AG04449 (cell line): Measurements from ENCODE around the gene PPM1L.

ENCODE experiments used
- CTCF ChIA-PET: fragments of 350-600 bp; formaldehyde crosslinking; extraction: SDS; loops from one replicate; lab custom pipeline; 2021; ENCODE audit warnings: antibody characterized with exemption; lab: Yijun Ruan, JAX
- POLR2A ChIA-PET: fragments of 400-600, 350-600 bp; formaldehyde crosslinking; extraction: SDS; loops from one replicate; lab custom pipeline; 2020; ENCODE audit warnings: antibody characterized with exemption, inconsistent platforms; lab: Yijun Ruan, JAX
- DNase-seq: peaks from one replicate; pipeline ENCODE4 v3.0.0-alpha.2; 2010; ENCODE audit warnings: low read depth, low spot score
- H3K4me3 ChIP-seq: 2 replicates; pipeline ENCODE4 v1.5.1; 2011; ENCODE audit warnings: low read depth, mild to moderate bottlenecking, control low read depth, low read length
- CTCF ChIP-seq: IDR thresholded peaks from one replicate; pipeline ENCODE4 v1.5.1; 2011; ENCODE audit warnings: mild to moderate bottlenecking, moderate library complexity, low read length, control low read depth, inconsistent platforms; ENCODE audit not compliant: insufficient read depth; ENCODE audit errors: missing control alignments

PPM1L gene

GRCh38 chr3:160771811-160772459 is 15.9 kb downstream of the PPM1L start:
- no peak for TF ChIP-seq CTCF
- POLR2A ChIA-PET = no interaction called here

DNA sequence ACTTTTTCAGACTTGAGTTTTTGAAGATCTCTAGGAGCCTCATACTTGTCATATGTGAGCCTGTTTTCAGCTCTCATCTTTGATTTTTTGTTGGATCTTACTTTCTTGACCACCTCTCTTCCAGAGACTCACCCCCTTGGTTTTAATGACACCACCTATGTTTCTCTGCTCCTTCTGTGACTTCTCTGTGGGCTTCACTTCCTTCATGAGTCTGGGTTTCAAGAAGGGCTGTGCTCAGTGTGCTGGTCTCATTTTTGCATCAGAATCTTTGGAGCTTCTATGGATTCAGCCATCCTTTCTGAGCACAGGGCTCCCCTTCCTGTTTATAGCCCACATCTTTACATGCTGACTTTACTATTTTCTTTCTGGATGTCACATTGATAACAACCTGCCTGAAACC is 17.7 kb downstream of the PPM1L start:
- no peak for DNase-seq
- no peak for TF ChIP-seq CTCF
- POLR2A ChIA-PET = no interaction called here
- CTCF ChIA-PET = no interaction called here
- no peak overlapping the region for H3K4me3 ChIP-seq

More at GRCh38 chr3:160771811-160772459, 15.9 kb downstream of the PPM1L start:
- no peak for DNase-seq
- H3K4me3 ChIP-seq = no peak overlapping the region
- CTCF ChIA-PET = no interaction called here

GRCh38 chr3:160774172-160774571 is 18.1 kb downstream of the PPM1L start:
- POLR2A ChIA-PET = no interaction called here
- CTCF ChIA-PET = no interaction called here
- no peak for TF ChIP-seq CTCF
- no peak for DNase-seq
- H3K4me3 ChIP-seq = no peak overlapping the region

DNA sequence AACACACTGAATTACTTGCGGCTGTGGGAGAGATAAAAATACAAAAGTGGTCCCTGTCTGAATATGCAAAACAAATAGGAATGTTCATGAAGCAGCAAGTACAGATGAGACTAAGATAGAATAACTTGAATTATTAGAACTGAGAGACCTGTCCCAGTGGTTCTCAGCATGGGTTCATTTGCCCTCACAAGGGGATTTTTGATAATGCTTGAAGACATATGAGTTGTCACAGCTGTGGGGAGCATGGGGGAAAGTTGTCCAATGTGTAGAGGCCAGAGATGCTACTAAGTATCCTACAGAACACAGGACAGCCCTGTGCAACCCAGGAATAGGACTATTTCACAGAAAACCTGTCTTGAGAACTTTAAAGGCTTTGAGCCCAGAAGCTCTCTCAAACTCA is 22.4 kb downstream of the PPM1L start:
- no peak for TF ChIP-seq CTCF
- CTCF ChIA-PET = no interaction called here
- DNase-seq = no peak
- H3K4me3 ChIP-seq = no peak overlapping the region
- POLR2A ChIA-PET = no interaction called here

GRCh38 chr3:160779040-160779439 is 23.0 kb downstream of the PPM1L start:
- POLR2A ChIA-PET = no interaction called here

GRCh38 chr3:160780245-160780644 is 24.2 kb downstream of the PPM1L start:
- ChIA-PET POLR2A (no interaction called here), CTCF (no interaction called here)
- TF ChIP-seq CTCF = no peak
- H3K4me3 ChIP-seq = no peak overlapping the region
- DNase-seq = no peak

More at GRCh38 chr3:160779040-160779439, 23.0 kb downstream of the PPM1L start:
- TF ChIP-seq CTCF = no peak
- CTCF ChIA-PET = no interaction called here
- DNase-seq = no peak
- no peak overlapping the region for H3K4me3 ChIP-seq
